A549 (cell line): Measurements from ENCODE around the gene MYO9A. TPM values are rescaled to one million over a fixed set of nuclear protein-coding genes. Genes with fewer than 3 reads are reported as not detected.

Experiments used
- ATAC-seq, 2 experiments: fragments of 200-7000 bp in 1 of 2; fragments of >200 bp in 1 of 2; cut with Nextera tagmentation in 1 of 2; cut with Tn5 transposase in 1 of 2; 3 replicates each; pipeline versions ENCODE4 v1.8.0 to v1.9.1; 2018 to 2020; ENCODE audit warnings: mild to moderate bottlenecking in 1 of 2, moderate library complexity in 1 of 2
- CTCF ChIA-PET: fragments of 300-600 bp; sonication (Branson Sonifier 250); formaldehyde crosslinking; extraction: SDS; loops from one replicate; lab custom pipeline; 2021; ENCODE audit warnings: antibody characterized with exemption, inconsistent platforms; lab: Yijun Ruan, JAX
- POLR2A ChIA-PET: fragments of 350-600 bp; formaldehyde crosslinking; extraction: SDS; loops from one replicate; lab custom pipeline; 2021; ENCODE audit warnings: antibody characterized with exemption, inconsistent platforms; lab: Yijun Ruan, JAX
- DNase-seq, 2 experiments: peaks; one replicate each; pipeline versions ENCODE4 v3.0.0 to v3.0.0-alpha.2; 2011 to 2016; ENCODE audit warnings: low read depth in 1 of 2, low spot score in 1 of 2
- FAIRE-seq: peaks from 2 replicates; lab custom pipeline; 2011; peaks lifted over from hg19 to GRCh38; lab: Jason Lieb, UNC
- H3K27ac ChIP-seq, 2 experiments: fragments of >200 bp; sonication (Bioruptor Twin); formaldehyde crosslinking; 3 replicates each; pipeline ENCODE4 v1.5.1; 2016 to 2017
- H3K4me1 ChIP-seq: fragments of >200 bp; sonication (Bioruptor Twin); formaldehyde crosslinking; 3 replicates; pipeline ENCODE4 v1.6.1; 2016
- H3K4me2 ChIP-seq: fragments of >200 bp; sonication (Bioruptor Twin); formaldehyde crosslinking; 3 replicates; pipeline ENCODE4 v1.6.1; 2016
- H3K4me3 ChIP-seq: fragments of >200 bp; sonication (Bioruptor Twin); formaldehyde crosslinking; 3 replicates; pipeline ENCODE4 v1.5.1; 2016
- H3K9me3 ChIP-seq: fragments of >200 bp; sonication (Bioruptor Twin); formaldehyde crosslinking; 3 replicates; pipeline ENCODE4 v1.6.1; 2016
- CBX2 ChIP-seq: fragments of 200-600 bp; sonication (generic); IDR thresholded peaks from 2 replicates; pipeline ENCODE4 v1.6.1; 2016; ENCODE audit warnings: low read depth, mild to moderate bottlenecking, borderline replicate concordance
- CBX8 ChIP-seq: fragments of 200-600 bp; sonication (generic); IDR thresholded peaks from 2 replicates; pipeline ENCODE4 v1.6.1; 2016
- CEBPB ChIP-seq, 2 experiments: fragments of >200 bp in 1 of 2; sonication (Bioruptor Twin) in 1 of 2; formaldehyde crosslinking in 1 of 2; IDR thresholded peaks; 2 replicates each; pipeline ENCODE4 v1.6.1; 2012 to 2016
- CHD2 ChIP-seq: fragments of 150-350 bp; IDR thresholded peaks from 2 replicates; pipeline ENCODE4 v1.6.1; 2014; ENCODE audit warnings: low read length; ENCODE audit not compliant: partially characterized antibody
- CTCF ChIP-seq: fragments of >200 bp; sonication (Bioruptor Twin); formaldehyde crosslinking; IDR thresholded peaks from 3 replicates; pipeline ENCODE4 v1.5.1; 2016
- EHMT2 ChIP-seq: fragments of 200-600 bp; sonication (generic); IDR thresholded peaks from 2 replicates; pipeline ENCODE4 v1.6.1; 2016; ENCODE audit warnings: antibody characterized with exemption, low read depth, mild to moderate bottlenecking, moderate library complexity
- FOSB ChIP-seq: fragments of 250-450 bp; sonication (Bioruptor Pico); IDR thresholded peaks from 2 replicates; pipeline ENCODE4 v1.5.0; 2020; ENCODE audit warnings: mild to moderate bottlenecking, moderate library complexity
- FOSL2 ChIP-seq, 2 experiments: fragments of 450-650 bp in 1 of 2; fragments of >200 bp in 1 of 2; sonication (Bioruptor Twin) in 1 of 2; formaldehyde crosslinking; IDR thresholded peaks; 2 replicates each; pipeline versions ENCODE4 v1.5.0 to v1.6.1; 2016 to 2020; ENCODE audit warnings: mild to moderate bottlenecking in 1 of 2, moderate library complexity in 1 of 2
- FOXS1 ChIP-seq: fragments of 250-450 bp; sonication (Bioruptor Pico); IDR thresholded peaks from 2 replicates; pipeline ENCODE4 v1.5.0; 2020; ENCODE audit warnings: mild to moderate bottlenecking, moderate library complexity
- GATA3 ChIP-seq: IDR thresholded peaks from 2 replicates; pipeline ENCODE4 v1.6.1; 2012; ENCODE audit warnings: borderline replicate concordance
- HMGXB4 ChIP-seq: fragments of 250-450 bp; sonication (Bioruptor Pico); IDR thresholded peaks from 2 replicates; pipeline ENCODE4 v1.5.0; 2021; ENCODE audit warnings: mild to moderate bottlenecking, moderate library complexity, borderline replicate concordance
- HOXB5 ChIP-seq: fragments of 250-450 bp; sonication (Bioruptor Pico); IDR thresholded peaks from 2 replicates; pipeline ENCODE4 v1.5.0; 2020; ENCODE audit warnings: mild to moderate bottlenecking, moderate library complexity
- KDM5A ChIP-seq: fragments of 200-600 bp; sonication (generic); IDR thresholded peaks from 2 replicates; pipeline ENCODE4 v1.6.1; 2016; ENCODE audit warnings: antibody characterized with exemption, mild to moderate bottlenecking
- MAX ChIP-seq: IDR thresholded peaks from 2 replicates; pipeline ENCODE4 v1.6.1; 2012
- MAZ ChIP-seq: fragments of 150-350 bp; IDR thresholded peaks from 2 replicates; pipeline ENCODE4 v1.6.1; 2014; ENCODE audit warnings: antibody characterized with exemption, low read depth, low read length, borderline replicate concordance
- MYC ChIP-seq: IDR thresholded peaks from 2 replicates; pipeline ENCODE4 v1.6.1; 2012; ENCODE audit warnings: mild to moderate bottlenecking, inconsistent platforms, low read length, improper control_type of control experiment, borderline replicate concordance
- NFE2L2 ChIP-seq: fragments of 150-350 bp; conservative IDR thresholded peaks from 2 replicates; pipeline ENCODE4 v1.6.1; 2014; ENCODE audit warnings: low read length
- NPAS2 ChIP-seq: fragments of 250-450 bp; sonication (Bioruptor Pico); IDR thresholded peaks from 2 replicates; pipeline ENCODE4 v1.8.0; 2022; ENCODE audit warnings: mild to moderate bottlenecking, moderate library complexity, borderline replicate concordance
- NR3C1 ChIP-seq: fragments of >200 bp; sonication (Bioruptor Twin); formaldehyde crosslinking; IDR thresholded peaks from 3 replicates; pipeline ENCODE4 v1.6.1; 2017
- PHF8 ChIP-seq: fragments of 200-600 bp; sonication (generic); IDR thresholded peaks from 2 replicates; pipeline ENCODE4 v1.6.1; 2016; ENCODE audit warnings: low read depth, mild to moderate bottlenecking, antibody characterized with exemption, moderate library complexity, borderline replicate concordance
- POLR2A ChIP-seq: IDR thresholded peaks from 2 replicates; pipeline ENCODE4 v1.6.1; 2012; ENCODE audit warnings: mild to moderate bottlenecking, low read length
- REST ChIP-seq: fragments of 200-600 bp; sonication (generic); IDR thresholded peaks from 2 replicates; pipeline ENCODE4 v1.6.1; 2016; ENCODE audit warnings: antibody characterized with exemption, mild to moderate bottlenecking, moderate library complexity
- SMC3 ChIP-seq: fragments of >200 bp; sonication (Bioruptor Twin); formaldehyde crosslinking; IDR thresholded peaks from 3 replicates; pipeline ENCODE4 v1.6.1; 2018; ENCODE audit warnings: inconsistent platforms
- ZFP36 ChIP-seq: fragments of 450-650 bp; IDR thresholded peaks from 2 replicates; pipeline ENCODE4 v1.6.1; 2014; ENCODE audit warnings: borderline replicate concordance; ENCODE audit not compliant: partially characterized antibody
- ZNF302 ChIP-seq: fragments of 250-450 bp; sonication (Bioruptor Pico); IDR thresholded peaks from 2 replicates; pipeline ENCODE4 v1.9.0; 2021; ENCODE audit warnings: inconsistent platforms, mild to moderate bottlenecking, moderate library complexity
- WGBS: methylation state at CpG from one replicate; pipeline ENCODE4 v1.1.6; 2017; ENCODE audit errors: missing lambda C conversion rate; 5-methylcytosine and 5-hydroxymethylcytosine counted together
- polyA plus RNA-seq, 4 experiments: library from polyadenylated mRNA; depleted of rRNA in 3 of 4; stranded (reverse); fragments of >200 nt; fragmentation: RNase III in 1 of 4; extraction: RNeasy Plus Mini Kit Qiagen cat#74134 plus additional on column Dnase treatment in 1 of 4; gene quantifications; 2 replicates in 3 of 4; 3 replicates in 1 of 4; pipeline ENCODE4 v1.2.3, GENCODE V29; 2011 to 2017

The MYO9A gene
- polyA plus RNA-seq, 2 of the 4 experiments (the other 2 are of a cell fraction): 5.9 to 21.9 TPM

- TF ChIP-seq MAX (no peak), ZFP36 (no peak), MYC (no peak), ZNF302 (CRISPR knock-in tag) (no peak), NPAS2 (CRISPR knock-in tag) (no peak), NR3C1 (no peak)
Observed at GRCh38 chr15:71809346-71809745, 308.6 kb downstream of the MYO9A start (continued).

GRCh38 chr15:71808311-71809020, 309.5 kb downstream of the MYO9A start:
- peak overlapping the region; percentile 77 to 84; a peak in 5 of 6 replicates for H3K27ac ChIP-seq
- H3K4me1 ChIP-seq: peaks cover 45% of the 10 kb centered on the region
- no peaks in the 10 kb centered on the region for H3K9me3 ChIP-seq
- no peak overlapping the region for H3K4me2 ChIP-seq
- POLR2A ChIA-PET: no interaction called here
- H3K4me3 ChIP-seq: no peak overlapping the region
- TF ChIP-seq HMGXB4 (CRISPR knock-in tag): no peak
- no peak for TF ChIP-seq GATA3
- no peak for TF ChIP-seq CEBPB (IDR thresholded peaks at IDR 0.05)
- TF ChIP-seq FOSL2 (IDR thresholded peaks at IDR 0.05): no peak
- TF ChIP-seq FOSL2 (CRISPR knock-in tag; IDR thresholded peaks at IDR 0.05): no peak
- TF ChIP-seq CBX2: no peak
- TF ChIP-seq KDM5A: no peak
- TF ChIP-seq MAZ: no peak
- no peak for TF ChIP-seq REST
- no peak for TF ChIP-seq FOSB (CRISPR knock-in tag)
- no peak for TF ChIP-seq PHF8
- no peak for TF ChIP-seq CHD2
- no peak for TF ChIP-seq EHMT2
- no peak for TF ChIP-seq ZFP36
- no peak for TF ChIP-seq NFE2L2
- no peak for TF ChIP-seq HOXB5
- no peak for TF ChIP-seq SMC3
- no peak for TF ChIP-seq FOXS1 (CRISPR knock-in tag)
- no peak for TF ChIP-seq CTCF
- TF ChIP-seq CBX8: no peak
- TF ChIP-seq POLR2A: no peak
- FAIRE-seq: no peak
- no peak for DNase-seq
- CTCF ChIA-PET: interaction anchor here (0.9 to 13.3 kb wide), 7 partner anchors 18 to 428 kb away, joined by 3 to 522 read pairs (median 3); no protein-coding TSS in a partner anchor
- 90% methylated on average over 18 of the region's 18 CpGs for WGBS
- no peak for ATAC-seq
